OCI-LY3 (cell line): ENCODE measurements around the gene HUNK.

Experiments
- H2AFZ ChIP-seq: fragments of 200-600, 300-600 bp; shearing (Covaris generic); 2 replicates; pipeline ENCODE4 v1.6.0; 2014; ENCODE audit warnings: antibody characterized with exemption, low read depth, low read length
- H3K27ac ChIP-seq: fragments of 200-600, 300-600 bp; sonication (generic); 2 replicates; pipeline ENCODE4 v1.5.1; 2014; ENCODE audit warnings: mild to moderate bottlenecking, low read length, moderate library complexity, mixed read lengths
- H3K27me3 ChIP-seq: fragments of 200-600, 300-600 bp; sonication (generic); 2 replicates; pipeline ENCODE4 v1.6.1; 2014; ENCODE audit warnings: low read depth, low read length, mixed read lengths
- H3K36me3 ChIP-seq: fragments of 200-600, 300-600 bp; sonication (generic); replicated peaks from 2 replicates; pipeline ENCODE3; 2014; ENCODE audit warnings: low read depth, low read length, mixed read lengths
- H3K4me1 ChIP-seq: fragments of 300-600, 200-600 bp; sonication (generic); 2 replicates; pipeline ENCODE4 v1.6.1; 2014; ENCODE audit warnings: low read length, mixed read lengths
- H3K4me2 ChIP-seq: fragments of 200-600, 300-600 bp; sonication (generic); 2 replicates; pipeline ENCODE4 v1.6.1; 2014; ENCODE audit warnings: low read length, mixed read lengths
- H3K4me3 ChIP-seq: fragments of 300-600, 200-600 bp; sonication (generic); 2 replicates; pipeline ENCODE4 v1.5.1; 2014; ENCODE audit warnings: antibody characterized with exemption, mild to moderate bottlenecking, low read length, moderate library complexity
- H3K79me2 ChIP-seq: fragments of 300-600, 200-600 bp; shearing (Covaris generic); 2 replicates; pipeline ENCODE4 v1.6.1; 2014; ENCODE audit warnings: mild to moderate bottlenecking, low read length, mixed read lengths
- H3K9ac ChIP-seq: fragments of 300-600, 200-600 bp; shearing (Covaris generic); 2 replicates; pipeline ENCODE4 v1.6.0; 2014; ENCODE audit warnings: mild to moderate bottlenecking, low read length, moderate library complexity
- H3K9me3 ChIP-seq: fragments of 200-600, 300-600 bp; shearing (Covaris generic); 2 replicates; pipeline ENCODE4 v1.6.1; 2014; ENCODE audit warnings: low read length, mixed read lengths; ENCODE audit not compliant: insufficient read depth
- H4K20me1 ChIP-seq: fragments of 200-600, 300-600 bp; sonication (generic); 2 replicates; pipeline ENCODE4 v1.6.1; 2016; ENCODE audit warnings: low read length, mixed read lengths; ENCODE audit not compliant: insufficient read depth
- CTCF ChIP-seq: fragments of 200-600, 300-600 bp; sonication (generic); IDR thresholded peaks from 2 replicates; pipeline ENCODE4 v1.5.1; 2014; ENCODE audit warnings: antibody characterized with exemption, low read length, low read depth
- EZH2phosphoT487 ChIP-seq: fragments of 200-600 bp; shearing (Covaris generic); IDR thresholded peaks from 2 replicates; pipeline ENCODE4 v1.6.1; 2018; ENCODE audit warnings: antibody characterized with exemption, mixed run types, low read depth

Gene HUNK

DNA sequence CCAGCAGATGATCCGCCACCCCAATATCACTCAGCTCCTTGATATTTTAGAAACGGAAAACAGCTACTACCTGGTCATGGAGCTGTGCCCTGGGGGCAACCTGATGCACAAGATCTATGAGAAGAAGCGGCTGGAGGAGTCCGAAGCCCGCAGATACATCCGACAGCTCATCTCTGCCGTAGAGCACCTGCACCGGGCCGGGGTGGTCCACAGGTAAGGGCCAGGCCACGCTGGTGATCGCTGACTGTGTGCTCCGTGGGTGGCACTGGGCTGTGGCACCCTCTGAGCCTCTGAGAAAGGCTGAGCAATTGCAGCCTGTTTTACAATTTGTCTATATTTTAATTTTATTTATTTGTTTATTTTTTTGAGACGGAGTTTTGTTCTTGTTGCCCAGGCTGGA, 51.7 kb downstream of the HUNK start:
- Histone ChIP-seq H3K4me1 (no peaks in the 10 kb centered on the region), H3K9ac (no peak overlapping the region), H3K4me3 (no peak overlapping the region), H4K20me1 (no peaks in the 10 kb centered on the region), H3K27ac (no peak overlapping the region), H3K9me3 (no peaks in the 10 kb centered on the region), H3K79me2 (no peaks in the 10 kb centered on the region), H3K27me3 (no peaks in the 10 kb centered on the region), H3K36me3 (no peaks in the 10 kb centered on the region), H3K4me2 (no peak overlapping the region), H2AFZ (no peak overlapping the region)
- TF ChIP-seq EZH2phosphoT487, result no peak
- TF ChIP-seq CTCF, result no peak

- no peaks in the 10 kb centered on the region for H3K27me3 ChIP-seq
- no peak overlapping the region for H3K4me2 ChIP-seq
- no peaks in the 10 kb centered on the region for H3K36me3 ChIP-seq
- H4K20me1 ChIP-seq, result no peaks in the 10 kb centered on the region
- no peak overlapping the region for H3K27ac ChIP-seq
- no peaks in the 10 kb centered on the region for H3K4me1 ChIP-seq
- H3K4me3 ChIP-seq, result no peak overlapping the region
- no peak overlapping the region for H3K9ac ChIP-seq
- TF ChIP-seq EZH2phosphoT487 (no peak), CTCF (no peak)
- no peaks in the 10 kb centered on the region for H3K79me2 ChIP-seq
- H2AFZ ChIP-seq, result no peak overlapping the region
- no peaks in the 10 kb centered on the region for H3K9me3 ChIP-seq
Observed at GRCh38 chr21:31926498-31926897, 53.7 kb downstream of the HUNK start.

- no peaks in the 10 kb centered on the region for H3K4me1 ChIP-seq
- H3K79me2 ChIP-seq, result no peaks in the 10 kb centered on the region
- no peaks in the 10 kb centered on the region for H3K36me3 ChIP-seq
- no peaks in the 10 kb centered on the region for H3K9me3 ChIP-seq
- no peak overlapping the region for H3K4me3 ChIP-seq
- H4K20me1 ChIP-seq, result no peaks in the 10 kb centered on the region
- no peak overlapping the region for H3K4me2 ChIP-seq
- no peaks in the 10 kb centered on the region for H3K27me3 ChIP-seq
- no peak for TF ChIP-seq EZH2phosphoT487
- no peak for TF ChIP-seq CTCF
- no peak overlapping the region for H2AFZ ChIP-seq
- no peak overlapping the region for H3K27ac ChIP-seq
- no peak overlapping the region for H3K9ac ChIP-seq
Observed at GRCh38 chr21:31927689-31928353, 55.0 kb downstream of the HUNK start.

DNA sequence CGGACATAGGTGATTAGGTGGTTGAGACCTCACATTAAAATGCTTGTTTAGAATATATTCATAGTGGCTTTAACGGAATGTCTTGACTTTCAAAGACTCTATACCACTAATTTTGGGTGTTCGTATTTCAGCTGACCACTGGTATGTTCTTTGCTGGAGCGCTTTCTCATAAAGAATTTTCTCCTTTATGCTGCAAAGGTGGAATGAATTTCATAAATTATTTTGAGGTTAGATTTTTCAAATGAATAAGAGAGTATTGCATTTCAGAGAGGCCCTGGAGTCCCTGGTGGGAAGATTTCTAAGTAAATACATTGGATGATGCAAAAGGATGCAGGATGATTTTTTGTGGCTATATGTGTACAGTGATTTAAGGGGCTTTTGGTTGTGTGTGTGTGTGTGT, 55.8 kb downstream of the HUNK start:
- Histone ChIP-seq H3K4me3 (no peak overlapping the region), H3K27me3 (no peaks in the 10 kb centered on the region), H2AFZ (no peak overlapping the region), H4K20me1 (no peaks in the 10 kb centered on the region), H3K9ac (no peak overlapping the region), H3K27ac (no peak overlapping the region), H3K4me1 (no peaks in the 10 kb centered on the region), H3K36me3 (no peaks in the 10 kb centered on the region), H3K79me2 (no peaks in the 10 kb centered on the region), H3K4me2 (no peak overlapping the region), H3K9me3 (no peaks in the 10 kb centered on the region)
- TF ChIP-seq EZH2phosphoT487 (no peak), CTCF (no peak)
